ENCODE data around the gene UBA6.
A peak's percentile ranks its signal among the peaks of the same experiment; 100 is the strongest.
"Not testable (repeated sequence)": the region's sequence is repeated elsewhere in the genome, so short reads cannot be mapped to it uniquely, and the experiment has no call there.

The UBA6 gene

GRCh38 chr4:67700738-67701516, at the start of gene UBA6:
TSS of gene UBA6 (minus strand) at chr4:67701155. CDS start at chr4:67701119, 36 bp downstream.
- DNase-seq = peak; percentile 93 to 94

GRCh38 chr4:67750691-67751090, 49.7 kb upstream of the UBA6 start:
- DNase-seq = no peak

GRCh38 chr4:67749286-67749685, 48.3 kb upstream of the UBA6 start:
- no peak for DNase-seq

- peak in 1 of 2 donors; percentile 38 for DNase-seq
Observed at GRCh38 chr4:67746797-67747495, 46.0 kb upstream of the UBA6 start.

- DNase-seq = no peak
Observed at GRCh38 chr4:67744561-67745283, 43.8 kb upstream of the UBA6 start.

GRCh38 chr4:67743194-67743593, 42.2 kb upstream of the UBA6 start:
- no peak for DNase-seq

GRCh38 chr4:67736262-67736661, 35.3 kb upstream of the UBA6 start:
- DNase-seq = no peak

GRCh38 chr4:67735325-67735724, 34.4 kb upstream of the UBA6 start:
- DNase-seq = no peak

- not testable (repeated sequence) for DNase-seq
Observed at GRCh38 chr4:67730511-67730910, 29.6 kb upstream of the UBA6 start.

- no peak for DNase-seq
Observed at GRCh38 chr4:67727124-67727850, 26.3 kb upstream of the UBA6 start.

GRCh38 chr4:67725981-67726380, 25.0 kb upstream of the UBA6 start:
- no peak for DNase-seq

GRCh38 chr4:67725132-67725531, 24.2 kb upstream of the UBA6 start:
- no peak for DNase-seq

GRCh38 chr4:67723949-67724348, 23.0 kb upstream of the UBA6 start:
- no peak for DNase-seq

GRCh38 chr4:67723341-67723740, 22.4 kb upstream of the UBA6 start:
- DNase-seq = no peak

- no peak for DNase-seq
Observed at GRCh38 chr4:67721770-67722597, 21.0 kb upstream of the UBA6 start.

GRCh38 chr4:67721315-67721769, 20.4 kb upstream of the UBA6 start:
- no peak for DNase-seq

GRCh38 chr4:67719953-67720617, 19.1 kb upstream of the UBA6 start:
- no peak for DNase-seq

- DNase-seq = no peak
Observed at GRCh38 chr4:67718848-67719247, 17.9 kb upstream of the UBA6 start.

GRCh38 chr4:67717586-67717985, 16.6 kb upstream of the UBA6 start:
- DNase-seq = no peak

GRCh38 chr4:67714955-67715354, 14.0 kb upstream of the UBA6 start:
- DNase-seq = no peak

GRCh38 chr4:67714248-67714583, 13.3 kb upstream of the UBA6 start:
- no peak for DNase-seq
